ENCODE measurements around the gene TTL. TPM values are rescaled to one million over a fixed set of nuclear protein-coding genes. Genes with fewer than 3 reads are reported as not detected.

The TTL gene
- total and polyA plus RNA-seq, 2 of the 13 experiments (the other 11 are each of a cell fraction or from before 2014, with no cell fraction given) = 19.0 to 59.8 TPM

GRCh38 chr2:112584134-112584890 is 102.4 kb downstream of the TTL start, which contains the start of gene CHCHD5 (continued):
- TF ChIP-seq, protein P1, sequence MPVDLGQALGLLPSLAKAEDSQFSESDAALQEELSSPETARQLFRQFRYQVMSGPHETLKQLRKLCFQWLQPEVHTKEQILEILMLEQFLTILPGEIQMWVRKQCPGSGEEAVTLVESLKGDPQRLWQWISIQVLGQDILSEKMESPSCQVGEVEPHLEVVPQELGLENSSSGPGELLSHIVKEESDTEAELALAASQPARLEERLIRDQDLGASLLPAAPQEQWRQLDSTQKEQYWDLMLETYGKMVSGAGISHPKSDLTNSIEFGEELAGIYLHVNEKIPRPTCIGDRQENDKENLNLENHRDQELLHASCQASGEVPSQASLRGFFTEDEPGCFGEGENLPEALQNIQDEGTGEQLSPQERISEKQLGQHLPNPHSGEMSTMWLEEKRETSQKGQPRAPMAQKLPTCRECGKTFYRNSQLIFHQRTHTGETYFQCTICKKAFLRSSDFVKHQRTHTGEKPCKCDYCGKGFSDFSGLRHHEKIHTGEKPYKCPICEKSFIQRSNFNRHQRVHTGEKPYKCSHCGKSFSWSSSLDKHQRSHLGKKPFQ (CRISPR knock-in tag; IDR thresholded peaks at IDR 0.05; ENCODE audit: insufficient replicate concordance) = peak; percentile 88
- peak; percentile 54; the same call in 1 of the 2 replicates for TF ChIP-seq TFDP2 (CRISPR knock-in tag; IDR thresholded peaks at IDR 0.05)
- peak; percentile 22; the same call in 1 of the 2 replicates for TF ChIP-seq MIER2 (CRISPR knock-in tag; IDR thresholded peaks at IDR 0.05)
- TF ChIP-seq, protein P2, sequence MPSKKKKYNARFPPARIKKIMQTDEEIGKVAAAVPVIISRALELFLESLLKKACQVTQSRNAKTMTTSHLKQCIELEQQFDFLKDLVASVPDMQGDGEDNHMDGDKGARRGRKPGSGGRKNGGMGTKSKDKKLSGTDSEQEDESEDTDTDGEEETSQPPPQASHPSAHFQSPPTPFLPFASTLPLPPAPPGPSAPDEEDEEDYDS (CRISPR knock-in tag; IDR thresholded peaks at IDR 0.05) = peak; percentile 87
- 0 out of 2 replicates have a peak, but pooled peaks have one; percentile 54 for TF ChIP-seq PRDM15 (CRISPR knock-in tag; IDR thresholded peaks at IDR 0.05)
- TF ChIP-seq PHF5A (CRISPR knock-in tag; IDR thresholded peaks at IDR 0.05; ENCODE audit: low read depth, unreplicated experiment) = no peak
- peak; percentile 89; the same call in 1 of the 2 replicates for TF ChIP-seq RFXAP (CRISPR knock-in tag; IDR thresholded peaks at IDR 0.05; ENCODE audit: borderline replicate concordance)
- TF ChIP-seq STAT5B (CRISPR knock-in tag; IDR thresholded peaks at IDR 0.05) = no peak
- no peak for TF ChIP-seq ZSCAN30 (CRISPR knock-in tag; IDR thresholded peaks at IDR 0.05)
- peak; percentile 82 for TF ChIP-seq SP2 (CRISPR knock-in tag; IDR thresholded peaks at IDR 0.05)
- TF ChIP-seq, protein P3, sequence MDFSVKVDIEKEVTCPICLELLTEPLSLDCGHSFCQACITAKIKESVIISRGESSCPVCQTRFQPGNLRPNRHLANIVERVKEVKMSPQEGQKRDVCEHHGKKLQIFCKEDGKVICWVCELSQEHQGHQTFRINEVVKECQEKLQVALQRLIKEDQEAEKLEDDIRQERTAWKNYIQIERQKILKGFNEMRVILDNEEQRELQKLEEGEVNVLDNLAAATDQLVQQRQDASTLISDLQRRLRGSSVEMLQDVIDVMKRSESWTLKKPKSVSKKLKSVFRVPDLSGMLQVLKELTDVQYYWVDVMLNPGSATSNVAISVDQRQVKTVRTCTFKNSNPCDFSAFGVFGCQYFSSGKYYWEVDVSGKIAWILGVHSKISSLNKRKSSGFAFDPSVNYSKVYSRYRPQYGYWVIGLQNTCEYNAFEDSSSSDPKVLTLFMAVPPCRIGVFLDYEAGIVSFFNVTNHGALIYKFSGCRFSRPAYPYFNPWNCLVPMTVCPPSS (IDR thresholded peaks at IDR 0.05) = no peak
- no peak for TF ChIP-seq ZNF597 (CRISPR knock-in tag; IDR thresholded peaks at IDR 0.05)
- TF ChIP-seq DDIT3 (CRISPR knock-in tag; IDR thresholded peaks at IDR 0.05) = no peak; the same call in 1 of the 2 replicates
- TF ChIP-seq SNAPC2 (CRISPR knock-in tag; IDR thresholded peaks at IDR 0.05) = peak; percentile 88; the same call in 1 of the 2 replicates
- TF ChIP-seq REL (CRISPR knock-in tag; conservative IDR thresholded peaks at IDR 0.05) = no peak; the same call in 1 of the 2 replicates
- TF ChIP-seq, protein P4, sequence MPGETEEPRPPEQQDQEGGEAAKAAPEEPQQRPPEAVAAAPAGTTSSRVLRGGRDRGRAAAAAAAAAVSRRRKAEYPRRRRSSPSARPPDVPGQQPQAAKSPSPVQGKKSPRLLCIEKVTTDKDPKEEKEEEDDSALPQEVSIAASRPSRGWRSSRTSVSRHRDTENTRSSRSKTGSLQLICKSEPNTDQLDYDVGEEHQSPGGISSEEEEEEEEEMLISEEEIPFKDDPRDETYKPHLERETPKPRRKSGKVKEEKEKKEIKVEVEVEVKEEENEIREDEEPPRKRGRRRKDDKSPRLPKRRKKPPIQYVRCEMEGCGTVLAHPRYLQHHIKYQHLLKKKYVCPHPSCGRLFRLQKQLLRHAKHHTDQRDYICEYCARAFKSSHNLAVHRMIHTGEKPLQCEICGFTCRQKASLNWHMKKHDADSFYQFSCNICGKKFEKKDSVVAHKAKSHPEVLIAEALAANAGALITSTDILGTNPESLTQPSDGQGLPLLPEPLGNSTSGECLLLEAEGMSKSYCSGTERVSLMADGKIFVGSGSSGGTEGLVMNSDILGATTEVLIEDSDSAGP (CRISPR knock-in tag; IDR thresholded peaks at IDR 0.05; ENCODE audit: borderline replicate concordance) = peak; percentile 96; the same call in 1 of the 2 replicates
